Measurements from ENCODE around the gene HYAL4.

The HYAL4 gene

DNA sequence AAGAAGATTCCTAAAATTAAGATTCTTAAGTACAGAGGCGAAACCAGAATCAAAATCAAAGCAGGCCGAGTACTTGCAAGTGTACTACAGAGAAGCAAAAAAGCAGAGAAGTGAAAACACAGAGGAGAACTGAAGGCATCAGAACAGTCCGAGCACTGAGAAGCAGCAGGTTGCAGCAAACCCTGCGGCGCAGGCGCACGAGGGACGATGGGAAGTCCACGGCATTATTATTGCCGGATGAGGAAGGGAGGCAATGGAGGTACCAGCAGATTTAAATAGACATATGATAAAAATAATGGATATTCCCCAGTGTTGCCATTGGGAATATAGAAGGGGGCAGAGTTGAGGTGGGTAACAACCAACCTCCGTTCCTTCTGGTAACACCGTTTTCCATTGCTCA lies 72.9 kb downstream of the HYAL4 start:
- no peak for DNase-seq

DNA sequence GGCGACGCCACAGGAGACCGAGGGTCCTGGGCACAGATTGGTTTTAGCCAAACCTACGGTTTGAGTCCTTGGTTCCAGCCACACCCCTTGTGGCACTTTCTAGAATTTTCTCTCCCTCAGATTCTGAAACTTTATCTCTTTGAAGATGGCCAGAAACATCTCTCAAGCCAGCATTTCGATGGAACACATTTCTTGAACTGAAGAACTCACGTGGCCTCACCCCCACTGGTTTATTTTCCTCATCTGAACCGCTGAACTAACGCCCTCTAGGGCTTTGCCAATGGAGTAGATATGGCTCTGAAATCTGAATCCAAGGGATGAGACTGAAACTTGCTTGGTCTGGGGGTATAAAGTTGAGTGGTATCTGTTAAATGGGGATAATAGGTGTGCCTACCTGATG lies 73.3 kb downstream of the HYAL4 start:
- no peak for DNase-seq

DNA sequence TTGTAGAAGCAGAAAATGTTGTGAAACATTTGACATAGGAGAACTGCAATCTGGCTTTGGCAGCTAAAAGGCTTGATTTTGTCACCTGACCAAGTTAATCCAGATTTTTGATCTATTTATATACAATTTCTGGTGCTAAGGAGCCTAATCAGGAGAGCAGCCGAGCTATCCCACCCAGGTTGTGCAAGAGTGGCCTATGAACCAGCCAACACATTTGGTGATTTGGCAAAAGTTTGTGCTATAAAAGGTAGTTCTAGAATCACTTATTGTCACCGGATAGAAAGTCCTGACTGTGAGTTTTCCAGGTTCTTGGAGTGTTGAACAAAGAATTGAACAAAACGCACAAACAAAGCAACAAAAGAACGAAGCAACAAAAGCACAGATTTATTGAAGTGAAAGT lies 78.6 kb downstream of the HYAL4 start:
- no peak for DNase-seq

DNA sequence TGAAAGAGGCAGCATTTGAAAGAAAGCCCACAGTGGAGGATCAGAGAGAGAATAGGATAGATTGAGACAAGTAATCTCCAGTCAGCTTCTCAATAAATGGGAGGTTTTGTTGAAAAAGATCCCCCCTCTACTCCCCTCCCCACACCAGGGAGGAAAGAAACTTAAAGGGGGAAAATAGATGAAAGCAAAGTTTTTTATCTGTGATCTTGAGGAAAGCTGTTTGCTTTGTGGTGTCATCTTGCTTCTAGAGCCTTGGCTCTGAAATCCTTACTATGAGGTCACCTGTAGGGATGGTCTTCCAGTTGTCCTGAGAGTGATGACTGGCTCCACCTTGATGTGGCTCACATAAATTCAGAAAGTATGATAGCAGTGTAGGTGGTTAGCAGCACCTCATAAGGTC lies 80.0 kb downstream of the HYAL4 start, which contains the start of gene SPAM1:
Gene SPAM1, plus strand, starts transcription at position 301 of the 400 bp plus-strand sequence. CDS start 28,330 bp downstream, outside the sequence.
- DNase-seq, result no peak

Measured in NCI-H2171 treated with DMSO at 0.1 percent for 48 hours (cell line).